CD4-positive, alpha-beta T cell treated with Interleukin-15 for 4 hours (primary cell): ENCODE results near the gene TBCD.
A peak's percentile ranks its signal among the peaks of the same experiment; 100 is the strongest.
"Not testable (repeated sequence)": the region's sequence is repeated elsewhere in the genome, so short reads cannot be mapped to it uniquely, and the experiment has no call there.

Experiments
- DNase-seq: peaks from one replicate; pipeline ENCODE4 v3.0.0-alpha.2; 2020; ENCODE audit warnings: low spot score

The TBCD gene

DNA sequence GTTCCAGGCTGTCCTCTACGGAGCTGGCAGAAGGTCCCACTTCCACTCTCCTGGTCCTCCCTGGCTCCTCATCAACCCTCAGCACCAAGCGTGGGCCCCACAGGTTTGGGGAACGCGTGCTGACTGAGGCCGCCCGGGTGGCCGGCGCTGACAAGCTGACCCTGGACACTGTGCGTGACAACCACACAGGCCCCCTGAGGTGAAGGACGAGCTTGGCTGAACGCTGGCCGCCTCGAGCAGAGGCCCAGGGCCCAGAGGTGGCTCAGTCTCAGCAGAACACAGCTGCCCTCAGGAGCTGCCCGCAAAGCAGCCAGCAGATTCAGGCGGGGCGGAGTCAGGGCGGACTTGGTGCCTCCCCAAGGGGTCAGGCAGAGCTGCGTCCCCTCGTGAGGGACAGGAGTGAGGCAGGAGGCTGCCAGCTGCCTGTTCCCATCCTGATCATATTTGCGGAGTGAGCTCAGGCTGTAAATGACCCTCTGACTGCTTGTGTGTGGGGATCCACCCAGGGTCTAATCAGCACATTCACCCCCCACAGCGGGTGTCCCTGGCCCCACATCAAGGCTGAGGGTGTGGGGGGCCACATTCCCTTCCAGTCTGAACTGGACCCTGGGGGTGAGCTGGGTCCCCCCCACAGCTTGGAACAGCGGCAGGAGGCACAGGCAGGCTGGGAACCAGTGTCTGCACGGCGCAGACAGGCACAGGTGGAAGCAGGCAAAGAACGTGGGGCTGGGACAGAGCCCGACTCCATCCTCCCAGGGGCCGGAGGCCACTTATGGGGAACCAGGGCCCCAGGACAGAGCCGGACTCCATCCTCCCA, 222.5 kb downstream of the TBCD start:
- DNase-seq: no peak

DNA sequence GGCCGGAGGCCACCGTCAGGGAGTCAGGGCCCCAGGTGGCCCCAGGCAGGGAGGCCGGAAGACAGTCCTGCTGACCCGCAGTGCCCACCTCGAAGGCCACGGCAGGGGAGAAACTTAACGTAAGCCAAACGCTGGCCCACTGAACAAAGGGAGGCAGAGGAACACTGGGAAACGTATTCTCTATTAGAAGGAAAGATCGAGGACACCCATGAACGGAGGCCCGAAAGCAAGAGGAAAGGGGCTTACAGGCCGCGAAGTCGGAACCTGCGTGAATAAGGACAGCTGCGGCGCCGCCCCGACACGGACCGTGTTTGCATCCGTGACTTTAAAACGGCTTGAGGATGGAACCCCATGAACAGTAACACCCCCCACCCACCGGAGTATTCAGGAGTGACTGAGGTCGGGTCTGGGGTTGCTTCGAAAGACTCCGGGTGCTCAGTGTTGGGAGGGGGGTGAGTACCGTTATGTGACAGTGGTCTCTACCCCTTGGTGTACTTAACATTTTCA, 225.2 kb downstream of the TBCD start:
- no peak for DNase-seq

GRCh38 chr17:82977606-82978005, 225.7 kb downstream of the TBCD start:
- no peak for DNase-seq

- DNase-seq: peak; percentile 6
Measured at GRCh38 chr17:82978765-82979349, 227.0 kb downstream of the TBCD start.

- DNase-seq: no peak
Measured at GRCh38 chr17:82979718-82980117, 227.9 kb downstream of the TBCD start.

DNA sequence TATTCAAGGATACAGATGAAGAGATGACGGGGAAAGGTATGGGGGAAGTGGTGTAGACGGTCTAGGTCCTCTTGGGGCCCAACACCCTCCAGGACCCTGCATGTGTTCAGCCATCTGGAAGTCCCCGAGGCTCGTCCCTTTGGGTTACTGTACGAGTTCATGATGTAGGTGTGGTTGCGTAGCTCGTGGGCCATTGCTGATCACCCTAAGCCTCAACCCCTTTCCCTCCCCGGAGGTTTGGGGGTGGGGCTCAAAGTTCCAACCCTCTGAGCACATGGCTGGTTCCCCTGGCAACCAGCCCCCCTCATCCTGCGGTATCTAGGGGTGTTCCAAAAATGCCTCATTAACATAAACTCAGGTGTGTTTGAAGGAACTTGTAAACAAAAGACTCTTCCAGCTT, 228.8 kb downstream of the TBCD start:
- DNase-seq: no peak

DNA sequence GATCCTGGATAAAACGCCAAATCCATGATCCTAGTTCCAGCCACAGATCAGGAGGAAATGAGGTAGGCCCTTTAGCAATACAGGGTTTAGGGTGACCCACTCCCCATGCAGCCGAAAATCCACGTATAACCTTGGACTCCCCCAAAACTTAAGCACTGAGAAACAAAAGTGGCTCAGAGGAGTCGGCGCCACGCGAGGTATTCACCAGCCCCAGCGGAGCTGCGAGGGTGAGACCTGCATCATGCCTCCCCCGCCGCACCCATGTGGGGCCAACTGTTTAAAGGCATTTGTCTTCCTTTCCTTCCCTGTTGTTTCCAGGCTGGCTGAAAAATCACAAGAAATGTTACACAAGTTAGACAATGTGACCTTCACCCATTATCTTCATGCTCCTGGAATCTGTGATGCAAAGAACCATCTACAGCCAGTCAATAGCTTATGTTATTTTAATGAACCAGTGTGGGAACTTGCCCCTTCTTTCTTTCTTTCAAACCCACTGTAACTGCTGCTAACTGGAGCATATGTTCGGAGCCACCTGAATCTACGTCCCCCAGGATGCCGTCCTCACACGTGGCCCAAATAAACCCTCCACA, 229.4 kb downstream of the TBCD start:
- no peak for DNase-seq

- no peak for DNase-seq
Measured at GRCh38 chr17:82983510-82984248, 231.8 kb downstream of the TBCD start.

DNA sequence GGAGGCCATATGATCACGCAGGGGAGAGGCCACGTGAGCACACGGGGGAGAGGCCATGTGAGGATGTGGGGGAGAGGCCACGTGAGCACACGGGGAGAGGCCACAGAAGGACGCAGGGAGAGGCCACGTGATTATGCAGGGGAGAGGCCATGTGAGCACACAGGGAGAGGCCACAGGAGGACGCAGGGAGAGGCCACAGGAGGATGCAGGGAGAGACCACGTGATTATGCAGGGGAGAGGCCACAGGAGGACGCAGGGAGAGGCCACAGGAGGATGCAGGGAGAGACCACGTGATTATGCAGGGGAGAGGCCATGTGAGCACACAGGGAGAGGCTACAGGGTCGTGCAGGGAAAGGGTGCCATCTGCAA, 232.4 kb downstream of the TBCD start:
- not testable (repeated sequence) for DNase-seq

DNA sequence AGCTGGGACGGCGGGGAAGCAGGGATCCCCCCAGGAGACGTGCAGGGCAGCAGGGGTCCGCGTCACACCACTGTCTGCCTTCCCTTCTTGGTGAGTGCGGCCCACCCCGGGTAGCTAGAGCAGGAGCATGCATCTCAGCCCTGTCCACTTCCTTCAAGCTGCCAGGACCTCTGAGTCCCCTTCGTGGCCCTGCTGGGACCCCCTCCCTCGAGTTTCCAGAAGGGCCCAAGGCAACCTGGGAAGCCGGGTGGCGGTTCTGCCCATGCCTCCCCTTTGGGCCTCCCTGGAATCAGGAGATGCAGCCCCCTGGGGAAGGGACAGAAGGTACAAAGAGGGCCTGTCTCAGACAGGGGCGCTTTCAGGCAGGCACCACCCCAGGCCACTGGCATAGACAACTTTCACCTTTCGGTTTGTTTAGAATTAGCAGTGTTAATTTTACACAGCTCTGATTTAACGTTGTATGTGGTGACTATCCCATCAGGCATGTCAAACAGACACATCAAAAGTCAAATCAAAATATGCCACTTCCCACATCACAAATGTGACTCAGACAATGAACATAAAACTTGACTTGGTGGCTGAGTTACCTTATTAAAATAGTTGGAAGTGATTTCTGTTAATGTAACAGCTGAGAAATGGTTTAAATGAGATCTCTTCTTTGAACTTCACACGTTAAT, 233.0 kb downstream of the TBCD start:
- no peak for DNase-seq

DNA sequence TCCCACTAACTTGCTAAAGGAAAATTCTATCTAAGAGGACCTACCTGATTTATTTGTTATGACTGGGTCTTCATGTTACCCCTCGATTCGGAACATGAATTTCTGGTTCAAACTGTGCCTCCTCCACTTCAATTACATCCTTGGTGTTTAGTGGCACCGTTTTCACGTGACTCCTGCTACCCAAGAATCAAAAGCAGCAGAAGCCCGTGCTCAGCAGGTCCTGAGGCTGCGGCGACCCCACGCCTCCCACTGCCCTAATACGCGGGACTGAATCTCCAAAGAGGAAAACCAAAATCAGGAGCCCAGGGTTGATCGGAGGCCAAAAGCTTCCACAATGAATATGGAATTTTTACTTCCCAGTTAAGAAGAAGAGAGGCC, 233.6 kb downstream of the TBCD start:
- DNase-seq: no peak

DNA sequence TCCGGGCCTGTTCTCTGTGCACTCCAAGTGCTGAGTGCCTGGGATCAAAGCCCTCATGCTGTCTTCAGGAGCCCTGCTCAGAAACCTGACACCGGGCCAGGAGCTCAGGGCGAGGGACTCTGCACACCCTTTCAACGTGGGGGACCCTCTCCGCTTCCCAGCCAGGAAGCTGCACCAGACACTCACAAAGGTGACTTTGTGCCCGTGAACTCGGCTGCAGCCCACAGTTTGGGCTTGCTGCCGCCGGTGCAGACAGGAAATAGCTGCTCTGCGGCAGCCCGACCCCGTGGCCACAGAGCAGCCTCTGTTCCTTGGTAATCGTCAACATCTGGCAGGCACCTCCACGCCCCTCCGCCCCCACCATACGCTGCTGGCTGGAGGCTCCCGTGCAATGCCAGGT, 234.1 kb downstream of the TBCD start:
- DNase-seq: peak; percentile 53

- DNase-seq: not testable (repeated sequence)
Measured at GRCh38 chr17:82989051-82989450, 237.2 kb downstream of the TBCD start.

DNA sequence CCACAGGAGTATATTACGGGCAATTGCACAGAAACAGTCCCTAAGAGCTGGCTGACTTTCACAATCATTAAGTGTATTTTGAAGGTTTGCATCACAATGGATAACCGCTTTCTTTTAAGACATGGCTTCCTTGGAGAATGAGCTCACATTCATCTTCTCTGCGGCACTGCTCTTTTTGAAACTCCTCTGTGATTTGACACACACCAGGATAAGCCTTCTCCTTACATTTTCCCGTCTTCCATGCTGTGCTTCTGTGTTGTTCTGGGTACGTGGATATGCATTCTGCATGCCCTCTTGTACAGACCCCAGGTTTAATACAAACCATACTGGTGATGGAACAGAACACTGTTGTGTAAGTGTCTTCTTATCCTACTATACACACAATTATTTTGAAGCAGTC, 238.0 kb downstream of the TBCD start:
- no peak for DNase-seq

GRCh38 chr17:82993005-82993404, 241.1 kb downstream of the TBCD start:
- DNase-seq: no peak
